Superior temporal gyrus (tissue), 1 donor: ENCODE data around the gene ZCCHC13.
A peak's percentile ranks its signal among the peaks of the same experiment; 100 is the strongest.
"Not testable (repeated sequence)": the region's sequence is repeated elsewhere in the genome, so short reads cannot be mapped to it uniquely, and the experiment has no call there.

Source experiments
- DNase-seq: peaks from one replicate; pipeline ENCODE4 v3.0.0-alpha.2; 2016; ENCODE audit errors: extremely low spot score

The ZCCHC13 gene

DNA sequence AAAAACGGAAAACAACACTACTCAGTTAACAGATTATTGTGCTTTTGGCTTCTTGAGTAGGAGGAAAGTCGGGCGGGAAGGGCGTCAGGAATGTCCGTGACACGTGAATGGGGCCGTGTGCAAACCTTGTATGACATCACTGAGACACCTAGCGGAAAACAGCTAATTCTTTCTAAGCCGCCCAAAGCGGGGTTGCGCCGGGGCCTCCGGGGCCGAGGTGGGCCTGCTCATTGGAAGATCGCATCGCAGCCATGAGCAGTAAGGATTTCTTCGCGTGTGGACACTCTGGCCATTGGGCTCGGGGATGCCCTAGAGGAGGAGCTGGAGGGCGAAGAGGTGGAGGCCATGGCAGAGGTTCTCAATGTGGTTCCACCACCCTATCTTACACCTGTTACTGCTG lies at the start of gene ZCCHC13:
Gene ZCCHC13, plus strand, starts transcription at position 165 of the 400 bp plus-strand sequence. Its CDS starts 87 bp downstream, at position 252.
- no peak for DNase-seq

- DNase-seq, result not testable (repeated sequence)
Observed at GRCh38 chrX:74258111-74258510, 45.9 kb upstream of the ZCCHC13 start.

GRCh38 chrX:74259885-74260491 lies 44.0 kb upstream of the ZCCHC13 start:
- DNase-seq, result no peak

- no peak for DNase-seq
Observed at GRCh38 chrX:74262452-74263209, 41.3 kb upstream of the ZCCHC13 start.

DNA sequence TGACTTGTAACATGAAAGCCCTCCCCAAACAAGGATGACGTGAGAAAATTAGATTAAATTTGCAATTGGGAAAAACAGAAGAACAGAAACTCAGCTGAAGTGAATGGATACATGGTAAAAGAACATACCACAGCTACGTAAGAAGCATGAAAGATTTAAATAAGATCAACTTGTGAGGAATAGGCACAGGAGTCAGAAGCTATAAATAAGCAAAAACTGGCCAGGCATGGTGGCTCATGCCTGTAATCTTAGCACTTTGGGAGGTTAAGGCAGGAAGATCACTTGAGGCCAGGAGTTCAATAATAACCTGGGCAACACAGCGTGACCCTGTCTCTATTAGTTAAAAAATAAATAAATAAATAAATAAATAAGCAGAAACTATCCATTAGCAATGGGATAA lies 33.6 kb upstream of the ZCCHC13 start:
- no peak for DNase-seq

- no peak for DNase-seq
Observed at GRCh38 chrX:74272230-74272629, 31.8 kb upstream of the ZCCHC13 start.

- no peak for DNase-seq
Observed at GRCh38 chrX:74274516-74274915, 29.5 kb upstream of the ZCCHC13 start.

DNA sequence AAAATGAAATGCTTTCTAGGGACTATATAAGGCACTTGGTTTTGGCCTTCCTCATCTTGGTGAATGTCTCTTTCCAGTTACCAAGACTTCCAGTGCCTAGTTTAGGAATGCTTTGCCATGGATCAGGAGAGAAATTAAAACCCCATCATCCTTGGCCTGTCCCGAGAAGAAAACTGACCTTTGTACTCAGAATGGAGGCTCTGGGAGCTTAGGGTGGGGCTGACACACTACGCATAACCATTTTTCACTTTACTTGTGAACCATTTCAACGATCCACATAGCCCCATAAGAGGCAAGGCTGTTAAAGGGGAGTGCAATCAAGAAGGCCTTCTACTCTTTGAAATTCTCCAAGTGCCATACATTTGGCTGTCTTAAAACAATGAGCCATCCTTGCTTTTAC lies 26.7 kb upstream of the ZCCHC13 start:
- DNase-seq, result no peak

- no peak for DNase-seq
Observed at GRCh38 chrX:74277846-74278245, 26.1 kb upstream of the ZCCHC13 start.

DNA sequence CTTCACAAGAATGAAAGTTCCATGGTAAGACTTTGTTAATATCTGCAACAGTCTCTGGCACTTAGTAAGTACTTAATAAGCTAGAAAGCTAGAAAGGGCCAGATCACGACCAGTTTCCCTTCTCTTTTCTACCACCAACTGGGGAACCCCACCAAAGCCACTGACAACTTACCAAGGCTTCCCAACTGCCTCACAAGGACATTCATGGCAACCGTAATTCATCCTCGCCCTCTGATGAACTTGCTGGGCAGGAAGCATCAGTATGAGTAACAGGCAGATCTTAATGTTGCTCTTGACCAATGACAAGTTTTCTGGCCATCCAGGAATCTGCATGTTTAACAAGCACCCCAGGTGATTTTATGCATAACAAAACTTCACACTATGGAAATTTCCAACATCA lies 23.2 kb upstream of the ZCCHC13 start:
- DNase-seq, result no peak

GRCh38 chrX:74284391-74284952 lies 19.5 kb upstream of the ZCCHC13 start:
- DNase-seq, result no peak

DNA sequence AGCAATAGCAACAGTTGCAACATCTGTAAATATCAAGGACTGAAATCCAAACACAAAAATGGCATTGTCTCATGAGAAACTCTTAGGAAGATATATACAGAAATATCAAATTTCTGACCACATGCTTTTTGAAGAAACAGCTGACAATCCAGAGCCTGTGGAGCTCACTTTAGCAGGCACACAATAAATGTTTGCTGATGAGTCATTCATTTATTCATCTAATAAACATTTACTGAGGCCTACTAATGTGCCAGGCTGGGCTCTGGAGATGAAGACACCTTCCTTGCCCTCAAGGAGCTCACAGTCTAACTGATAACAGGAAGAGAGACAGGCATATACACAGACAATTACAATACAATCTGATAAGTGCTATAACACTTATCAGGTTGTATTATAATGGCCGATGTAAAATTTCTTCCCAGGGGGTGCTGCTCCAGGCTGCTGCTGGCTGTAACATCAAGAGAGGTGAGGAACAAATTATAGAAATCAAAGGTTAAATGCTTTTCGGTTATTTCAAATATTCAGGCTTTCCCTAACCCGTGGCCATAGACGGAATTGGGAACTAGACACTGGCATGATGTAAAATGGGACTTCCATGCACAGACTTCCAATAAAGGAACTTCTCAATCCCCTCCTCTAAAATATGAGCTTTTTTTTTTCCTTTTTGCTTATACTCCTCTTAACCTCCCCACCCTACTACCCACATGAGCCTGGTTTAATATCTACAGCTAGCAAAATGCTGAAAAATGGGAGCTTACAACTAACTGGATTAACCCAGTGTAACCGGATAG lies 16.8 kb upstream of the ZCCHC13 start:
- DNase-seq, result no peak

- DNase-seq, result no peak
Observed at GRCh38 chrX:74291577-74291963, 12.4 kb upstream of the ZCCHC13 start.

GRCh38 chrX:74291964-74292807 lies 11.8 kb upstream of the ZCCHC13 start:
- DNase-seq, result peak; percentile 83

DNA sequence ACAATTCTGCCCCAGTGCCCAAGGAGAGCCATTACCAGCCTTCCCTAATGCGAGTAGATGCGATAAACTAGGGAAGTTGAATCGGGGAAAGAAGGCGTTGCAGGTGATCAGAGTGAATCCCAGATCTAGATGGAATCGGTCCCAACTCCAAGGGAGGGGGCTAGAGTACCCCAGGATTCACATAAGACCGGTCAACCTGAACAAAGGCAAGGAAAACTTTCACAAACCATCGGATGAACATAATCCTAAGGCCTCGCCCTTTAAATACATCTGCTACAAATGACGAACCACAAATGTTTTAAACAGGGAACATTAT lies 11.2 kb upstream of the ZCCHC13 start:
- no peak for DNase-seq

DNA sequence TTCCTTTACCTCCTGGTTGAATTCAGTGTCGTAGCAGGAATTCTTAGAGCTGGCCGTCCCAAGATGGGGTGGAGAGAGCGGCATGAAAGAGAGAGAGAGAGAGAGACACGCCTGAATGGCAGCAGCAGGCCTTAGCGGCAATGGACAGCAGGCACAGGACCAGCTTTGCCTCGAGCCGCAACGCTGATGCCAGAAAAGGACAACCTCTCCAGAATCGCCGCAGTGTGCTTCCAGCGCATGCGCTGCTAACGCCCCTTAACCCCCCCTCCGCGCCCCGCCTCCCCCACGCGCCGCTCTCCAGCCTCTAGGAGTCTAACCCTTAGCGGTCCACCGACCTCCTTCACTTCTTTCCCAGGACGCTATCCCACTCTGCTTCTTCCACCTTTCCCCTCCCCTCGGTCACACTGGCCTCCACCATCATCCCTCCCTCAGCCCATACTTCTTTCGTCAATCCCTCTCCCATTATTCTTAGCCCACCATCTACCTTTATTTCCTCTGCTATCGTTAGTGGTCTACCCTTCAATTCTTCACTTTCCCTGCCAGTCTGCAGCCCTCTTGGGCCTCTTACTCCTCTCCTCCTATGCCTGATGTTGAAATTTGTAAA lies 10.5 kb upstream of the ZCCHC13 start:
- DNase-seq, result peak; percentile 83

GRCh38 chrX:74295101-74295500 lies 8.9 kb upstream of the ZCCHC13 start:
- no peak for DNase-seq

GRCh38 chrX:74297766-74298165 lies 6.2 kb upstream of the ZCCHC13 start:
- no peak for DNase-seq

GRCh38 chrX:74300869-74301268 lies 3.1 kb upstream of the ZCCHC13 start:
- no peak for DNase-seq

- no peak for DNase-seq
Observed at GRCh38 chrX:74318672-74319071, 14.7 kb downstream of the ZCCHC13 start.

- not testable (repeated sequence) for DNase-seq
Observed at GRCh38 chrX:74319321-74319720, 15.3 kb downstream of the ZCCHC13 start.
